Measurements from ENCODE around the gene MBD4.
"Not testable (repeated sequence)": the region's sequence is repeated elsewhere in the genome, so short reads cannot be mapped to it uniquely, and the experiment has no call there.

Gene MBD4

DNA sequence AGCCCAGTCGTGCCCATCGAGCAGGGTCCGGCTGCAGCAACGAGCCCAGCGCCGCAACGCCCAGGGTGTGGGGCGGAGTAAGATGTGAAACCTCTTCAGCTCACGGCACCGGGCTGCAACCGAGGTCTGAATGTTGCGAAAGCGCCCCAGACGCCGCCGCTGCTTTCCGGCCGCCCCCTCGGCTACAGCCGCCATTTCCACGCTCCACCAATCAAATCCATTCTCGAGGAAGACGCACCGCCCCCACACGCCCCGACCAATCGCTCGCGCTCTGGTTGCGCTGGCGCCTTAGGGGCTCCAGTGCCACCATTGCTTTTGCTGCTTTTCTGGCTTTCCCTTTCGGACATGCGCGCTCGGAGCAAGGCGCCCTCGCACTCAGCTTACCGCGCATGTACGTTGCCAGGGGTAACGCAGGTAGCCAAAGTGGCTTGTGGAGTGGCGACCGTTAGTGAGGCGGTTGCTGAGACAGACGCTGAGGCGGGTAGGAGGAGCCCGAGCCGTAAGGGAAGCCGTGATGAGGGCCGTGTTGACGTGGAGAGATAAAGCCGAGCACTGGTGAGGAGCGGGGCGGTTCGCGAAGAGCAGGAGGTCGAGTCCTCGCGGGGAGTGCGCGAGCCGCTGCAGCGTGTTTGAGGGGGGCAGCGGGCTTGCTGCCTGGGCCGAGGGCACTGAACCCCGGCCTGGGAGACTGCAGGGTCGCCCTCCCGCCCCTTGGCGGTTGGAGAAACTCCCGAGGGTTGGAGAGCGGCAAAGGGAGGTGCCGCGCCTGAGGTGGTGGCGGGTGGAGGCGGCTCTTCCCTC, at the start of gene MBD4, which contains the start of gene IFT122:
TSS of gene MBD4 (minus strand) at position 132 of the 801 bp plus-strand sequence. CDS start at position 17, 115 bp downstream.
TSS of gene IFT122 (plus strand) at position 408 of the 801 bp plus-strand sequence. CDS start at position 515, 107 bp downstream.
- Mint-ChIP-seq H3K4me3 (peak within 1 kb of the TSS; percentile 81), H3K4me1 (peaks cover 55% of the 10 kb centered on the region), H3K9me3 (no peaks in the 10 kb centered on the region), H3K36me3 (peaks cover 48% of the 10 kb centered on the region), H3K27ac (peak within 1 kb of the TSS; percentile 93)
- ATAC-seq (peak; percentile 94), DNase-seq (ENCODE audit: low spot score in 2 of 2) (peak; percentile 92 to 99)

DNA sequence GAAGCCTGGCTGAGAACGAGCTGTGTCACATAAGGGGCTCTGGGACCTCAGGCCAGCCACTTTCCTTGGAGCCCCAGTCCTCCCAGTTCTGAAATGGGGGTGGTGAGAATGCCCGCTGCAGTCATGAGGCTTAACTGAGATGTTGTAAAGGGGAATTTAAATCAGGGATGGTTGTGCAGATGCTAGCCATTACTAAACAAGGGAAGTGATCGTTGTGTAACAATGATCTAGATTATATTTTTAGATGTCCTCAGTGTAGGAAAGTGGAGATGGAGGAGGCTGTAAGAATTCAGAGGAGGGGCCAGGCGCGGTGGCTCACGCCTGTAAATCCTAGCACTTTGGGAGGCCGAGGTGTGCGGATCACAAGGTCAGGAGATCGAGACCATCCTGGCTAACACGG, 49.5 kb upstream of the MBD4 start:
- not testable (repeated sequence) for H3K4me3 Mint-ChIP-seq; H3K4me1 Mint-ChIP-seq; H3K36me3 Mint-ChIP-seq; ATAC-seq; H3K27ac Mint-ChIP-seq; DNase-seq (ENCODE audit: low spot score in 2 of 2); H3K9me3 Mint-ChIP-seq

DNA sequence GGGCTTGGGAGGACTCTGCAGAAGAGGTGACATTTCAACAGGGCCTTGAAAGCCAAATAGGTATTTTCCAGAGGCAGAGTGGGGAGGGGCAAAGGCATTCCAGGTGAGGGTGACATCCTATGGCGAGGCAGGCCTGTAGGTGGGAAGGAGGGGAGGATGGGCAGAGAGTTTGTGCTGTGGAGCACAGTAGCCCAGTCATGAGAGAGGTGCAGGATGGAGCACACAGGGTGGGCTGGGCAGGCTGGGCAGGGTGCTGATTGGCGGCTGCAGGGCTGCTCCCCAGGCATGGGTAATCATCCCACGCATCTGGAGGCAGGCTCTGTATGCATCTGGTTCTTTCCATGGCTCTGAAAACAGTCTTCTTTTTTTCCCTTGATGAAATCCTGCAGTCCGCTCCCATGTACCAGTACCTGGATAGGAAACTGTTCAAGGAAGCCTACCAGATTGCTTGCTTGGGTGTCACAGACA, 48.2 kb upstream of the MBD4 start:
- peak overlapping the region; percentile 40 for H3K27ac Mint-ChIP-seq
- H3K36me3 Mint-ChIP-seq; DNase-seq (ENCODE audit: low spot score in 2 of 2); H3K4me3 Mint-ChIP-seq; H3K4me1 Mint-ChIP-seq; H3K9me3 Mint-ChIP-seq; ATAC-seq: not testable (repeated sequence)

DNA sequence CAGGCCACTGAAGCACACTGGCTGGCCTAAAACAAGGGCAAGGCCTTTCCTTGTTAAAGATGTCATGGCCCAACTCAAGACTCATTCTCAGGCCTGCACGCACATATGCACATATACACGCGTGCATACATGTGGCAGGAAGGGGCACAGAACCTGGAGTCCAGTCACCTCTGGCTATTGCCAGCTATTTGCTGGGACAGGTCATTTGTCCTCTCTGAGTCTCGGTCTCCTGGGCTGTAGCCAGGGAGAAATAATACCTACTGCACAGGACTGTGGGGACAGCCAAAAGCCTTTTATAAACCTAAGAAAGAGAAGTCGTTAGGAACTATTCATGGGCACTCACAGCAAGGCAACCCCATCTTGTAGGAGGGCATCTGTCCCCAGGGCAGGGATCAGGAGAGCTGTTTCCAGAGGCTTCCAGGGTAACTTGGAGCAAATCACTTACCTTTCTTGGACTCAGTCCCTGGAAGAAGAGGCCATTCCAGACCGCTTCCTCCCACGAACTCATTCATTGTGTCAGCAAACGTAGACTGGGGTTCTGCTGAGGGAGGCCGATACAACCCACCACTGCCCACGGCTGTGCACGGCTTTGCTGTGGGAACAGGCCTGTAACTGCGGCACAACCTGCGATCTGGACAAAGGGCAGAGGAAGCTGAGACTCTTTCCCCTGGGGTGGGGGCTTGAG, 47.6 kb upstream of the MBD4 start:
- H3K36me3 Mint-ChIP-seq: no peaks in the 10 kb centered on the region
- peaks cover 11% of the 10 kb centered on the region for H3K4me1 Mint-ChIP-seq
- no peak overlapping the region for H3K4me3 Mint-ChIP-seq
- ATAC-seq (no peak), DNase-seq (ENCODE audit: low spot score in 2 of 2) (no peak)
- H3K27ac Mint-ChIP-seq: peak overlapping the region; percentile 40
- no peaks in the 10 kb centered on the region for H3K9me3 Mint-ChIP-seq

DNA sequence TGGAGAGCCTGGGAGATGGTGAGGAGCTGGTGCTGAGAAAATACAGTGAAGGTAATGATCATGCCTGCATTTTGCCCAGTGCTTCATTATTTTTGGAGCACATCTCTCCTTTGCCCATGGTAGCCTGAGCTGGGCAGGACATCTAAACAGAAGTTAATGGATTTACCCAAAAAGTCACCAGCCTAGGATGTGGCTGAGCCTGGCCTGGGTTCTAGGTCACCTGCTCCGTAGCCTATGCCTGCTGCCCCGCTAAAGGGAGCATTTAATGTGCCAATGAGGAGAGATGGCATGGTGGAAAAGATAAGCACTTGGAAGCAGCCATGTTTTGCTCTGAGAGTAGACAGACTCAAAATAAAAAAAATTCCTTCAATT, 46.9 kb upstream of the MBD4 start:
- ATAC-seq (no peak), DNase-seq (ENCODE audit: low spot score in 2 of 2) (no peak)
- Mint-ChIP-seq H3K27ac (peak overlapping the region; percentile 81), H3K4me1 (peaks cover 18% of the 10 kb centered on the region), H3K4me3 (no peak overlapping the region), H3K36me3 (no peaks in the 10 kb centered on the region), H3K9me3 (no peaks in the 10 kb centered on the region)

DNA sequence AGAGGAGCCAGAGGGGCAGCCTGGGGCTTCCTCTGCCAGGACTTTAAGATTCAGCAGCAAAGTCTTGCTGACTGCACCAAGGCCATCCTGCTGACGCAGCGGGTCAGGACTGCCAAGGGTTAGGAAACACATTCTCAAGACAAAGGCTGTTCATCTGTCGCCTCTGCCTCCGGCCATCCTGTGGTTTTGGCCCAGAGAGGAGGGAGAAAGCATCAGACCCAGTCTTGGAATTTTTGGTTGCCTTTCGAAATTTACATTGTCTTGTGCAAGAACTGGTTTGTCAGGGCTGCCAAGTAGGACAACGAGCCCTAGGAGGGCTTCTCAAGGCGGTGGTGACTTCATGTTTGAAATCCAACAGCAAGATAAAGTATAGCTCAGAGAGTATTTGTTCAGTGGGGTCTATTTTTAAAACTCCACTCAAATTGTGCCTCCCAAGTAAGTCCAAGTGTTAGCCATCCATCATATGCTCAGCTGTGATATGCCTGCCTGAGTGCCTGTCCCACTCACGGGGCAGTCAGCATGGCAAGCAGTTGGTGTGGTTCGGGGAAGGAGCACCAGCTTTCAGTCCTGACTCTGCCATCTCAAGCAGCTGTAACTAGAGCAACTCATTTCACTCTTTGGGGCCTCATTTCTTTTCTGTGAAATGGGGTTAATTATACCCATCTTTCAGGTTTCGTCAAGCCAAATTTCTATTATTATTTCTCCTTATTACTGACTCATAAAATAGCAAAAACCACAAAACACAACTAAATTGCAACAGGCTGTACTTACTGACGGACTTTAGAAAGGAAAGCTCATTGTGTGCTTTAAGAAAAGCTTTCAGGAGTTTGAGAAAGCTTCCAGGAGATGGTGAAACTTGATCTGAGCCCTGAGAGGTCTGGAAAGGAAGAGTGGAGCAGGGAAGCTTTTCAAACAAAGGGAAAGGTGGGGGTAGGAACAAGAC, 46.2 kb upstream of the MBD4 start:
- Mint-ChIP-seq H3K4me3 (no peak overlapping the region), H3K36me3 (no peaks in the 10 kb centered on the region), H3K9me3 (no peaks in the 10 kb centered on the region), H3K27ac (peak overlapping the region; percentile 81), H3K4me1 (peaks cover 18% of the 10 kb centered on the region)
- ATAC-seq: peak; percentile 25
- no peak for DNase-seq (ENCODE audit: low spot score in 2 of 2)

DNA sequence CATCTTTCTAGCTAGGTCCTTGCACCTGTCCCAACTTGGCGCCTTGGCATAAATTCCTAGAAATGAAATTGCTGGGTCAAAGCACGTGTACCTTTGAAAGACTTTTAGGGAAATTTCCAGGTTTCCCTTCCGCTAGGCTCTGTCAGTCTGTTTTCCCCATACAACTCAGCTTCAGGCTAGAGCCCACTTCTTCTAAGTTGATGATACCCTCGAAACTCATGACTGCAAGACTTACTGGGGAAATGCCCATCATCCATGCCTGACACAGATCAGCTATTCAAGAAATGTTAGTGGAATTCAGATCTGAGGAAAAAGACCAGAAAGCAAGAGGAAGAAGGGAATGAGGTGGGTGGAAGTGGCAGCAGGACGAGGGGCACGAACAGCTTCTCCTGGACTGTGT, 45.4 kb upstream of the MBD4 start:
- not testable (repeated sequence) for H3K4me3 Mint-ChIP-seq; DNase-seq (ENCODE audit: low spot score in 2 of 2); ATAC-seq; H3K9me3 Mint-ChIP-seq; H3K36me3 Mint-ChIP-seq
- Mint-ChIP-seq H3K27ac (peak overlapping the region; percentile 20), H3K4me1 (peaks cover 10% of the 10 kb centered on the region)

DNA sequence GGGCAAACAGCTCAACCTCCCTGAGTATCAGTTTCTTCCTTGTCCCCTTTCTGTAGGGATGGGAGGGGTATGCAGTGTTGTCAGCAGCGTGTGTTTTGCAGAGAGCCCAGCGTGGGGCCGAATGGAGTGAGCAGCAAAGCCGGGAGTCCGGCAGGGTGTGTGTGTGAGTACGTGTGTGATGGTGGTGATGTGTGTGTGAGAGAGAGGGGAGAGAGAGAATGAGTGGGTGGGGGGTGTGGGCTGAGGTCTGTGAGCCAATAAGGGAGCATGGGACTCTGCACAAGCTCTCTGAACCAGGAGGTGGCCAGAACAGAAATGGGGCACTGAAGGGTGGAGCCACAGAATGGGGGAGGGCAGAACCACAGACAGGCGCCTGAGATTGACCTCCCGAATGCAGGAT, 44.1 kb upstream of the MBD4 start:
- Mint-ChIP-seq H3K27ac (peak overlapping the region; percentile 21), H3K36me3 (no peaks in the 10 kb centered on the region), H3K9me3 (no peaks in the 10 kb centered on the region), H3K4me1 (peaks cover 9% of the 10 kb centered on the region), H3K4me3 (no peak overlapping the region)
- ATAC-seq (no peak), DNase-seq (ENCODE audit: low spot score in 2 of 2) (no peak)

DNA sequence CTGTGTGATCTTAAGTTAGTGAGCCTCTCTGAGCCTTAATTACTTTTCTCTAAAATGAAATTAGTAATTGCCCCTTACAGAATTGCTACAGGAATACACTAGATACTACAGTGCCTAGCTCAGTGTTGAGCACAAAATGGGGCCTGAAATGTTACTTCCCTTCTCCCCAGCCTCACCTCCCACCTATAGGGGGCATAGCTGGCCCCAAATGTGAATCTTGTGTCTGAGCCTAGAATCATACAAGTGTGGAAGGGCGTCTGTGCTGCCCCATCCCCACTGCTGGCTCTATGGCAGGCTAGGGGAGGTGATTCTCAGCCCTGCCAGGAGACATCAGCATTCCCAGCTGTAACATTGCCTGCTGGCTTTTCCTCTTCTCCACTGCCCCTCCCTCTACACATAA, 43.0 kb upstream of the MBD4 start:
- ATAC-seq (no peak), DNase-seq (ENCODE audit: low spot score in 2 of 2) (no peak)
- peaks cover 9% of the 10 kb centered on the region for H3K4me1 Mint-ChIP-seq
- no peaks in the 10 kb centered on the region for H3K9me3 Mint-ChIP-seq
- no peaks in the 10 kb centered on the region for H3K36me3 Mint-ChIP-seq
- peak overlapping the region; percentile 60 for H3K27ac Mint-ChIP-seq
- no peak overlapping the region for H3K4me3 Mint-ChIP-seq

DNA sequence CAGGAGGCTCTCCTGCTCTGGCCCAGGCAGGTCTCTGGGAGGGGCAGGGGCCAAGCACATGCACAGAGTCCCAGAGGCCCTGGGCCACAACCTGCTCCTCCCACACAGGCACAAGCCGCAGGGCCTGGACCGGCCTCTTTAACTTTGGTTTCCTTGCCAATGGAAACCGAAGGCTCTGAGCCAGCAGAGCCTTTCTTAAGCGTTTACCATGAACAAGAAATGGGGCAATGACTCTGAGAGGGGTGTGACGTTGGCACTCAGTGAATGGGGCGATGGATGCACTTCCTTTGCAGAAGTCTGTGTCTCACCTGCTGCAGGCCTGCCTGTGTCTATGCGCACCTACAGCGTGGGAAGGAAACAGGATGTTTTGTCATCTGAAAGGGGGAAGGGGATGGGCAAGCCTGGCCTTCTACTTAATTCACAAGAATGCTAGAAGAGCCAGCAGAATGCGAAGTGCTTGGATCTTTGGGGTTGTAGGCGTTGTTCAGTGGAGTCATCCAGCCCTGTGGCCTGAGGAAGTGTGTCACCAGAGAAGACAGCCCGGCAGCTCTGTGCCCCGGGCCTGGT, 42.1 kb upstream of the MBD4 start:
- no peaks in the 10 kb centered on the region for H3K36me3 Mint-ChIP-seq
- peak; percentile 65 for ATAC-seq
- H3K4me3 Mint-ChIP-seq: no peak overlapping the region

DNA sequence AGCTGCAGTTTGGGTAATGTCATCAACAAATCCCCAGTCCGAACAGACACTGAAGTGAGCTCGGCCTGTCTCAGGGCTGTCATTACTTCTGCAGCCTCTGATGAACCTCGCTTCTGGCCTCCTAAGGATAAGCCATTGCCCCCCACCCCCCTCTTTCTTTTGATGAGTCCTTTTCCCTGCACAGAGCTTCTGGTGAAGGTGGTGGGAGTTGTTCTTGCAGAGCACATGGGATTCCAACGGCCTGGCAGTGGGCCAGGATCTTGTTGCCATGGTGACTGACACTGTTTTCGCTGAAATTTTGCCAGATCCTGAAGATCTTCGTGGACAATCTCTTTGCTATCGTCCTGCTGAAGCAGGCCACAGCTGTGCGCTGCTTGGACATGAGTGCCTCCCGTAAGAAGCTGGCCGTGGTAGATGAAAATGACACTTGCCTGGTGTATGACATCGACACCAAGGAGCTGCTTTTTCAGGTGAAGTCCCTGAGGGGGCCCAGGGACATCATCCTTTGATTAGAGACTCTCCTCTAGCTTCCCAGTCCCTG, 41.5 kb upstream of the MBD4 start:
- H3K36me3 Mint-ChIP-seq; H3K4me3 Mint-ChIP-seq; H3K4me1 Mint-ChIP-seq; ATAC-seq; DNase-seq (ENCODE audit: low spot score in 2 of 2); H3K9me3 Mint-ChIP-seq: not testable (repeated sequence)
- peak overlapping the region; percentile 60 for H3K27ac Mint-ChIP-seq

More for the DNA sequence above, 42.1 kb upstream of the MBD4 start:
- H3K9me3 Mint-ChIP-seq: no peaks in the 10 kb centered on the region
- DNase-seq (ENCODE audit: low spot score in 2 of 2): no peak
- H3K27ac Mint-ChIP-seq: peak overlapping the region; percentile 60
- peaks cover 9% of the 10 kb centered on the region for H3K4me1 Mint-ChIP-seq

DNA sequence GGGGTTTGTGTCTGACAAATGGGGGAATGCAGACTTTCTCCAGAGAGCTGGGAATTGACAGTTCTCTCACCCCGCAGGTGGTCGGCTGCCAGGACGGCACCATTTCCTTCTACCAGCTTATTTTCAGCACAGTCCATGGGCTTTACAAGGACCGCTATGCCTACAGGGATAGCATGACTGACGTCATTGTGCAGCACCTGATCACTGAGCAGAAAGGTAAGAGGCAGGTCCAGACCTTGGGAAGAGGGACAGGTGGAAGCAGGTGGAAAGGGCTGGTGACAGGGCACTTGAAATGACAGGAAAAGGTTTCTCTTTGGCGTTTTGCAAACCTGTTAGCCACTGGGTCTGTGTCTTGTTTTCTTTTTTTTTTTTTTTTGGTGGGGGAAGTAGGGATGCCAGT, 36.8 kb upstream of the MBD4 start:
- no peak for DNase-seq (ENCODE audit: low spot score in 2 of 2)
- no peaks in the 10 kb centered on the region for H3K4me1 Mint-ChIP-seq
- ATAC-seq: no peak
- H3K9me3 Mint-ChIP-seq: no peaks in the 10 kb centered on the region
- no peak overlapping the region for H3K4me3 Mint-ChIP-seq
- no peak overlapping the region for H3K27ac Mint-ChIP-seq
- peaks cover 8% of the 10 kb centered on the region for H3K36me3 Mint-ChIP-seq

DNA sequence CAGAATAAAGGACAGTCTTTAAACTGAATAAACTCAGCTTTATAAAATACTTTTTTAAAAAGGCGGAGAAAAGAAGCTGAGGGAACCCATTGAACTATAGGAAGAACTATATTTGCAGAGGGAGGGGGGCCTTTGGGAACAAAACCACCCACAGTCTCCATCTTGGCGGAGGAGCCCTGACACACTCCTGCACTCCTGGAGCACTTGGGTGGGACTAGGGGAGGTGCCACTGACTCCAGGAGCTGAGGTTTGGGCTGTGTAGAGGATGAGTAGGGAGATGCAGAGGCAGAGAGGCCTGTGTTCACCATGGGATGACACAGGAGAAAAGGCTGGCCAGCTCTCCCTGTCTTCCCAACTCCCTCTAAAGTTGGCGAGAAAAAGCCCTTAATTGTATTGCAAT, 36.1 kb upstream of the MBD4 start:
- no peak for ATAC-seq

DNA sequence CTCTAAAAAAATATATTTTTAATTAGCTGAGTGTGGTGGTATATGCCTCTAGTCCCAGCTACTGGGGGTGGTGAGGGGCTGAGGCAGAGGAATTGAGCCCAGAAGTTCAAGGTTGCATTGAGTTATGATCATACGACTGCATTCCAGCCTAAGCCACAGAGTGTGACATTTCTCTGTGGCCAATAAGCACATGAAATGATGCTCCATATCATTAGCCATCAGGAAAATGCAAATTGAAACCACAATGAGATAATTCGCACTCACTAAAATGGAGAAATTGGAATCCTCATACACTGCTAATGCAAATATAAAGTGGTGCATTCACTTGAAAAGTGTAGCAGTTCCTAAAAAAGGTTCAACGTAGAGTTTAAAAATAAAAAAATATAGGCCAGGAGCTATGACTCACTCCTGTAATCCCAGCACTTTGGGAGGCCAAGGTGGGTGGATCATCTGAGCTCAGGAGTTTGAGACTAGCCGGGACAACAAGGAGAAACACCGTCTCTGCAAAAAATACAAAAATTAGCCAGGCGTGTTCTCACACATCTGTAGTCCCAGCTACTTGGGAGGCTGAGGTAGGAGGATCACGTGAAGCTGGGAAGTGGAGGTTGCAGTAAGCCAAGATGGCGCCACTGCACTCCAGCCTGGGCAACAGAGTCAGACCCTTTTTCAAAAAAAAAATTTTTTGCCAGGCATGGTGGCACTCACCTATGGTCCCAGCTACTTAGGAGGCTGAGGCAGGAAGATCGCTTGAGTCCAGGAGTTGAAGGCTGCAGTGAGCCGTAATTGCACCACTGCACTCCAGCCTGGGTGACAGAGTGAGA, 35.4 kb upstream of the MBD4 start:
- no peak overlapping the region for H3K27ac Mint-ChIP-seq
- H3K4me1 Mint-ChIP-seq: no peaks in the 10 kb centered on the region
- no peak overlapping the region for H3K4me3 Mint-ChIP-seq
- DNase-seq (ENCODE audit: low spot score in 2 of 2): no peak
- ATAC-seq: no peak
- H3K9me3 Mint-ChIP-seq: no peaks in the 10 kb centered on the region
- H3K36me3 Mint-ChIP-seq: peaks cover 8% of the 10 kb centered on the region

More for the DNA sequence above, 36.1 kb upstream of the MBD4 start:
- Mint-ChIP-seq H3K27ac (no peak overlapping the region), H3K4me3 (no peak overlapping the region), H3K36me3 (peaks cover 8% of the 10 kb centered on the region), H3K4me1 (no peaks in the 10 kb centered on the region), H3K9me3 (no peaks in the 10 kb centered on the region)
- DNase-seq (ENCODE audit: low spot score in 2 of 2): no peak
